GM12874 (cell line): ENCODE measurements around the gene FJX1.

Experiments used
- TF ChIP-seq, protein P1 (sequence below): IDR thresholded peaks from 2 replicates; pipeline ENCODE4 v1.5.1; 2011; ENCODE audit warnings: low read depth, mild to moderate bottlenecking, control low read depth, low read length, moderate library complexity; ENCODE audit not compliant: insufficient read depth

Gene FJX1

GRCh38 chr11:35618497-35619115, 346 bp downstream of the FJX1 start:
- TF ChIP-seq, protein P1, sequence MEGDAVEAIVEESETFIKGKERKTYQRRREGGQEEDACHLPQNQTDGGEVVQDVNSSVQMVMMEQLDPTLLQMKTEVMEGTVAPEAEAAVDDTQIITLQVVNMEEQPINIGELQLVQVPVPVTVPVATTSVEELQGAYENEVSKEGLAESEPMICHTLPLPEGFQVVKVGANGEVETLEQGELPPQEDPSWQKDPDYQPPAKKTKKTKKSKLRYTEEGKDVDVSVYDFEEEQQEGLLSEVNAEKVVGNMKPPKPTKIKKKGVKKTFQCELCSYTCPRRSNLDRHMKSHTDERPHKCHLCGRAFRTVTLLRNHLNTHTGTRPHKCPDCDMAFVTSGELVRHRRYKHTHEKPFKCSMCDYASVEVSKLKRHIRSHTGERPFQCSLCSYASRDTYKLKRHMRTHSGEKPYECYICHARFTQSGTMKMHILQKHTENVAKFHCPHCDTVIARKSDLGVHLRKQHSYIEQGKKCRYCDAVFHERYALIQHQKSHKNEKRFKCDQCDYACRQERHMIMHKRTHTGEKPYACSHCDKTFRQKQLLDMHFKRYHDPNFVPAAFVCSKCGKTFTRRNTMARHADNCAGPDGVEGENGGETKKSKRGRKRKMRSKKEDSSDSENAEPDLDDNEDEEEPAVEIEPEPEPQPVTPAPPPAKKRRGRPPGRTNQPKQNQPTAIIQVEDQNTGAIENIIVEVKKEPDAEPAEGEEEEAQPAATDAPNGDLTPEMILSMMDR: 0 out of 2 replicates have a peak, but pooled peaks have one; percentile 5

DNA sequence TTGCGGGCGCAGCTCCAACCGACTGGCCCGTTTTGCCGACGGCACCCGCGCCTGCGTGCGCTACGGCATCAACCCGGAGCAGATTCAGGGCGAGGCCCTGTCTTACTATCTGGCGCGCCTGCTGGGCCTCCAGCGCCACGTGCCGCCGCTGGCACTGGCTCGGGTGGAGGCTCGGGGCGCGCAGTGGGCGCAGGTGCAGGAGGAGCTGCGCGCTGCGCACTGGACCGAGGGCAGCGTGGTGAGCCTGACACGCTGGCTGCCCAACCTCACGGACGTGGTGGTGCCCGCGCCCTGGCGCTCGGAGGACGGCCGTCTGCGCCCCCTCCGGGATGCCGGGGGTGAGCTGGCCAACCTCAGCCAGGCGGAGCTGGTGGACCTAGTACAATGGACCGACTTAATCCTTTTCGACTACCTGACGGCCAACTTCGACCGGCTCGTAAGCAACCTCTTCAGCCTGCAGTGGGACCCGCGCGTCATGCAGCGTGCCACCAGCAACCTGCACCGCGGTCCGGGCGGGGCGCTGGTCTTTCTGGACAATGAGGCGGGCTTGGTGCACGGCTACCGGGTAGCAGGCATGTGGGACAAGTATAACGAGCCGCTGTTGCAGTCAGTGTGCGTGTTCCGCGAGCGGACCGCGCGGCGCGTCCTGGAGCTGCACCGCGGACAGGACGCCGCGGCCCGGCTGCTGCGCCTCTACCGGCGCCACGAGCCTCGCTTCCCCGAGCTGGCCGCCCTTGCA, 1.0 kb downstream of the FJX1 start:
- TF ChIP-seq, protein P1: peak; percentile 21; the same call in 1 of the 2 replicates

DNA sequence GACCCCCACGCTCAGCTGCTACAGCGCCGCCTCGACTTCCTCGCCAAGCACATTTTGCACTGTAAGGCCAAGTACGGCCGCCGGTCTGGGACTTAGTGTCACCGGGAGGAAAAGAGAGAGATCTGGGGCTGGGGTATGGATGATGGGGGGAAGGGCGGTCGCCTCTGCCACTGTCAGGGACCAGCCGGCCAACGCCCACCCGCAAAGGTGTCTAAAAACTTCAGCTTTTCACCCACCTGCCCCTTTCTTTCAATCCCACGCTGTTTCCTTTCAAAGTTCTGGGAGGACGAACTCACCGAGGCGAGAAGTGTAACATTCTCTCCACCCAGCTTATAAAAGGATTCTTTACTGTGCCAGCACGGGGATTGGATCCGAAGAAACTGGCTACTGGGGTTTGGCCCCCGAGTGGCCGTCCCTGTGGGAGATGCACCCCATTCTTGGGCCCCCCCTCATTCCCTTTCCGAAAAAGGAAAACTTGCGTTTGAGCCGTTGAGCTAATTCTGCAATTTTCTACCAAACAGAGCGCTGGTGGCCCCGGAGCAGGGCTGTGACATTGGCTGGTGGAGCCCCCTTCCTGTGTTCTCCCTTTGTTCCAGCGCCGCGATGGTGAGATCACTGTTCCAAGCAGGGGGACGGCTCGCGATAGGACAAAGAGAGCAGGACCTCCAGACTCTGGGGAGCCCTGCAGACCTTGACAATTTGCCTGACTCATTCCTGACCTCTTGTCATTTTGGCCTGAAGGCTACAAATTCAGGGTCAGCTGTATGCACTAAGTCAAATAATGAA, 1.8 kb downstream of the FJX1 start:
- TF ChIP-seq, protein P1: no peak

- TF ChIP-seq, protein P1: no peak
Observed at GRCh38 chr11:35620795-35621194, 2.5 kb downstream of the FJX1 start.

- TF ChIP-seq, protein P1: no peak
Observed at GRCh38 chr11:35621620-35622019, 3.4 kb downstream of the FJX1 start.

DNA sequence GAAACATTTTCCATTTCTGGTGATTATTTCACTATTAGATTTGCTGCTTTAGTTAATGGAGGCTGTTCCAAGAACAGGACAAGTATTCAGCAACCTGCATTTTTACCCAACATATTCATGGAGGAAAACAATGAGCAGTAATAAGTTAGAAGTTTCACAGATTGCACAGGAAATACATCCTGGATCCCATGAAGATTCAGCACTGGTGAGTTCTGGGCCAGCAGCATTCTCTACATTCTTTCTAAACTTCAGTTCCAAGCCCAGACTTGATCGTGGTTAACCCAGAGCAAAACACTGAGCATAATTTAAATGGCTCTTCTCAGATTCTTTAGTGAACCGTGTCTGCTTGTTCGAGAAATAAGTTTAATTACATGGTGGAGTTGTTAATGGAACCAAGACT, 3.8 kb downstream of the FJX1 start:
- TF ChIP-seq, protein P1: no peak

DNA sequence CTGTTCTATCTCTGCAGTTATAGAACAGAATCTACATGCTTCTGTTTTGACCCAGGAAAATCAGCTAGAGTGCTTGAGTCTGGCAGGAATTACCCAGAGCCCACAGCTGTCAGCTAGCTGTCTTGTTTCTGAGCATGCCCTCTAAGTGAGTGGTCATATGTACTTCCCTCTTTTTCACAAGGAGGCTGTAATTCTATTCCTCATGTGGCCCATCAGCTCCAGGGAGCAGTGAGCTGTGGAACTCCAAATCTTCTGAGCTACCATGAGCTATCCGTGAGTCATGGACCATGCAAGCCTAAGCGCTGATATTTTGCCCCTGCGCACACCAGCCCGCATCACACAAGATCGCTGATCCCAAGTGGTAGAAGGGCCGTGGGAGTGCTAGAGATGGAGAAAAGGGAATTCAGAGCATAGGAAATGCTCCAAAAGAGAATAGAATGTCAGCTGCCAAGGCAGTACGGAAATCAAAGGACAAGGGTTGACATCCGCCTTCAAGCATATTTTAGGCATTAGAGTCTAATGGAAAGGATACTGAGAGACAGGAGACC, 5.4 kb downstream of the FJX1 start:
- TF ChIP-seq, protein P1: no peak
